MCF 10A (cell line): Measurements from ENCODE around the gene PCSK7. TPM values are rescaled to one million over a fixed set of nuclear protein-coding genes. Genes with fewer than 3 reads are reported as not detected.

ENCODE experiments used
- BruUV-seq: library from RNA; stranded (reverse); fragments of 400-500 nt; replicated peaks from 2 replicates; lab custom pipeline; 2021; lab: Mats Ljungman, UMichigan
- CTCF ChIA-PET: fragments of 300-600 bp; sonication (Branson Sonifier 250); formaldehyde crosslinking; extraction: SDS; loops from one replicate; lab custom pipeline; 2021; ENCODE audit warnings: antibody characterized with exemption, inconsistent platforms; lab: Yijun Ruan, JAX
- POLR2A ChIA-PET: fragments of 300-600, 350-650 bp; sonication (Branson Sonifier 250); formaldehyde crosslinking; extraction: SDS; loops from one replicate; lab custom pipeline; 2020; ENCODE audit warnings: antibody characterized with exemption, inconsistent platforms; lab: Yijun Ruan, JAX
- DNase-seq: peaks from one replicate; pipeline ENCODE4 v3.0.0-alpha.2; 2018; ENCODE audit not compliant: unreplicated experiment
- H3K27ac Mint-ChIP-seq: one replicate; pipeline ENCODE4 v1.8.0; 2022; ENCODE audit warnings: mild to moderate bottlenecking, low read depth, mixed read lengths; ENCODE audit not compliant: unreplicated experiment
- H3K27me3 Mint-ChIP-seq: one replicate; pipeline ENCODE4 v1.8.0; 2022; ENCODE audit warnings: mixed read lengths; ENCODE audit not compliant: insufficient read depth, unreplicated experiment
- H3K36me3 Mint-ChIP-seq: one replicate; pipeline ENCODE4 v1.8.0; 2022; ENCODE audit warnings: mild to moderate bottlenecking, moderate library complexity, mixed read lengths; ENCODE audit not compliant: insufficient read depth, unreplicated experiment
- H3K4me1 Mint-ChIP-seq: one replicate; pipeline ENCODE4 v1.8.0; 2022; ENCODE audit warnings: mixed read lengths; ENCODE audit not compliant: insufficient read depth, unreplicated experiment
- H3K4me3 Mint-ChIP-seq: one replicate; pipeline ENCODE4 v1.8.0; 2022; ENCODE audit warnings: mild to moderate bottlenecking, moderate library complexity, mixed read lengths; ENCODE audit not compliant: unreplicated experiment
- H3K9me3 Mint-ChIP-seq: one replicate; pipeline ENCODE4 v1.8.0; 2022; ENCODE audit warnings: mixed read lengths; ENCODE audit not compliant: unreplicated experiment
- CTCF ChIP-seq: fragments of 200-600 bp; IDR thresholded peaks from one replicate; pipeline ENCODE4 v1.8.0; 2022; ENCODE audit warnings: antibody characterized with exemption, mild to moderate bottlenecking; ENCODE audit not compliant: unreplicated experiment
- intact Hi-C: fragments of 100-400 bp; cut with micrococcal nuclease; formaldehyde crosslinking; loops from 2 replicates; pipeline ENCODE4 v1.14.1; 2022
- total RNA-seq: library from RNA; stranded (reverse); gene quantifications from 2 replicates; pipeline ENCODE4 v1.2.3, GENCODE V29; 2022

Gene PCSK7
- total RNA-seq, 1 experiment from 2014 or later, result 58.6 TPM

GRCh38 chr11:117192401-117192875, 39.4 kb downstream of the PCSK7 start:
- no peaks in the 10 kb centered on the region for H3K27me3 Mint-ChIP-seq
- H3K4me1 Mint-ChIP-seq, result no peaks in the 10 kb centered on the region
- ChIA-PET POLR2A (interaction anchor here (1.4 to 1.9 kb wide), 2 partner anchors 13 to 46 kb away, joined by 3 to 7 read pairs; partner anchors contain the start of gene SIDT2), CTCF (no interaction called here)
- no peaks in the 10 kb centered on the region for H3K9me3 Mint-ChIP-seq
- no peak overlapping the region for H3K4me3 Mint-ChIP-seq
- H3K27ac Mint-ChIP-seq, result no peak overlapping the region
- intact Hi-C loops, result no loop called here
- BruUV-seq, result no TSS peak
- DNase-seq, result no peak
- TF ChIP-seq CTCF, result no peak
- H3K36me3 Mint-ChIP-seq, result peaks cover 26% of the 10 kb centered on the region

GRCh38 chr11:117191680-117192400, 40.0 kb downstream of the PCSK7 start:
- ChIA-PET CTCF (no interaction called here), POLR2A (interaction anchor here (1.9 kb wide), 1 partner anchor 12 kb away, joined by 7 read pairs; the partner anchor contains the start of gene SIDT2)
- Mint-ChIP-seq H3K4me3 (no peak overlapping the region), H3K9me3 (no peaks in the 10 kb centered on the region), H3K4me1 (no peaks in the 10 kb centered on the region), H3K27me3 (no peaks in the 10 kb centered on the region), H3K36me3 (peaks cover 26% of the 10 kb centered on the region), H3K27ac (no peak overlapping the region)
- intact Hi-C loops, result no loop called here
- BruUV-seq, result no TSS peak
- DNase-seq, result no peak
- no peak for TF ChIP-seq CTCF

GRCh38 chr11:117189941-117190544, 41.8 kb downstream of the PCSK7 start:
- BruUV-seq, result no TSS peak
- no peak for TF ChIP-seq CTCF

GRCh38 chr11:117189191-117189940, 42.5 kb downstream of the PCSK7 start:
- Mint-ChIP-seq H3K27me3 (no peaks in the 10 kb centered on the region), H3K9me3 (no peaks in the 10 kb centered on the region), H3K36me3 (peaks cover 32% of the 10 kb centered on the region), H3K27ac (no peak overlapping the region), H3K4me3 (no peak overlapping the region), H3K4me1 (no peaks in the 10 kb centered on the region)
- no peak for TF ChIP-seq CTCF
- DNase-seq, result no peak
- POLR2A ChIA-PET, result interaction anchor here (1.4 kb wide), 1 partner anchor 10 kb away, joined by 6 read pairs; the partner anchor contains the start of gene SIDT2
- no TSS peak for BruUV-seq
- intact Hi-C loops, result no loop called here
- CTCF ChIA-PET, result interaction anchor here (0.6 kb wide), 1 partner anchor 43 kb away, joined by 3 read pairs; no protein-coding TSS in a partner anchor

More at GRCh38 chr11:117189941-117190544, 41.8 kb downstream of the PCSK7 start:
- POLR2A ChIA-PET, result no interaction called here
- CTCF ChIA-PET, result interaction anchor here (0.6 kb wide), 1 partner anchor 44 kb away, joined by 3 read pairs; no protein-coding TSS in a partner anchor
- H3K36me3 Mint-ChIP-seq, result peaks cover 32% of the 10 kb centered on the region
- no peaks in the 10 kb centered on the region for H3K27me3 Mint-ChIP-seq
- DNase-seq, result no peak
- intact Hi-C loops, result no loop called here
- no peak overlapping the region for H3K27ac Mint-ChIP-seq
- no peaks in the 10 kb centered on the region for H3K4me1 Mint-ChIP-seq
- no peaks in the 10 kb centered on the region for H3K9me3 Mint-ChIP-seq
- H3K4me3 Mint-ChIP-seq, result no peak overlapping the region
